SK-N-SH (cell line): ENCODE results near the gene SPG7. TPM values are rescaled to one million over a fixed set of nuclear protein-coding genes. Genes with fewer than 3 reads are reported as not detected.

Source experiments
- CTCF ChIA-PET: fragments of 300-600, 350-600 bp; formaldehyde crosslinking; extraction: SDS; loops from one replicate; lab custom pipeline; 2021; lab: Yijun Ruan, JAX
- POLR2A ChIA-PET: fragments of 350-600 bp; sonication (Branson Sonifier 250); formaldehyde crosslinking; extraction: SDS; loops from one replicate; lab custom pipeline; 2020; ENCODE audit warnings: antibody characterized with exemption, inconsistent platforms; lab: Yijun Ruan, JAX
- DNase-seq: peaks from one replicate; pipeline ENCODE4 v3.0.0; 2012
- H2AFZ ChIP-seq: fragments of 200-600 bp; sonication (generic); 2 replicates; pipeline ENCODE4 v1.8.1; 2016; ENCODE audit warnings: antibody characterized with exemption, mild to moderate bottlenecking, low read depth
- H3F3A ChIP-seq: fragments of 200-600 bp; sonication (generic); replicated peaks from 2 replicates; pipeline ENCODE3; 2016; ENCODE audit warnings: antibody characterized with exemption, mild to moderate bottlenecking; ENCODE audit not compliant: insufficient read depth
- H3K27ac ChIP-seq, 2 experiments: fragments of 200-500 bp in 1 of 2; fragments of 200-600 bp in 1 of 2; sonication (Bioruptor generic) in 1 of 2; sonication (generic), shearing (Covaris generic) in 1 of 2; 2 replicates each; pipeline versions ENCODE4 v1.5.1 to v1.6.1; 2014 to 2016; ENCODE audit warnings: low read depth in 2 of 2, inconsistent platforms in 1 of 2, low read length in 1 of 2, mild to moderate bottlenecking in 1 of 2, mixed read lengths in 1 of 2
- H3K27me3 ChIP-seq: fragments of 200-600 bp; sonication (generic), shearing (Covaris generic); 2 replicates; pipeline ENCODE4 v1.6.1; 2016; ENCODE audit warnings: mixed run types; ENCODE audit not compliant: insufficient read depth
- H3K36me3 ChIP-seq, 2 experiments: fragments of 200-500 bp in 1 of 2; fragments of 200-600 bp in 1 of 2; sonication (Bioruptor generic) in 1 of 2; sonication (generic) in 1 of 2; replicated peaks in 1 of 2; 2 replicates each; pipeline versions ENCODE3 to v1.5.1; 2014 to 2016; ENCODE audit warnings: low read length in 1 of 2, mild to moderate bottlenecking in 1 of 2; ENCODE audit not compliant: insufficient read depth in 2 of 2, control insufficient read depth in 1 of 2
- H3K4me1 ChIP-seq, 2 experiments: fragments of 200-500 bp in 1 of 2; fragments of 200-600 bp in 1 of 2; sonication (Bioruptor generic) in 1 of 2; sonication (generic), shearing (Covaris generic) in 1 of 2; 2 replicates each; pipeline versions ENCODE4 v1.5.1 to v1.6.1; 2014 to 2016; ENCODE audit warnings: low read depth in 1 of 2, low read length in 1 of 2, mixed run types in 1 of 2; ENCODE audit not compliant: insufficient read depth in 2 of 2, control insufficient read depth in 1 of 2
- H3K4me2 ChIP-seq: fragments of 200-600 bp; sonication (generic), shearing (Covaris generic); 2 replicates; pipeline ENCODE4 v1.6.1; 2017; ENCODE audit warnings: mixed run types
- H3K4me3 ChIP-seq, 2 experiments: fragments of 200-500 bp in 1 of 2; fragments of 200-600 bp in 1 of 2; sonication (Bioruptor generic) in 1 of 2; sonication (generic), shearing (Covaris generic) in 1 of 2; 2 replicates each; pipeline versions ENCODE4 v1.5.1 to v1.8.1; 2014 to 2016; ENCODE audit warnings: low read depth in 2 of 2, inconsistent platforms in 1 of 2, low read length in 1 of 2, mild to moderate bottlenecking in 1 of 2, mixed read lengths in 1 of 2, moderate library complexity in 1 of 2
- H3K79me2 ChIP-seq: fragments of 200-600 bp; sonication (generic); 2 replicates; pipeline ENCODE4 v1.8.1; 2017; ENCODE audit warnings: mild to moderate bottlenecking; ENCODE audit not compliant: insufficient read depth
- H3K9ac ChIP-seq: fragments of 200-600 bp; sonication (generic); 2 replicates; pipeline ENCODE4 v1.6.1; 2017; ENCODE audit warnings: mixed run types
- H3K9me2 ChIP-seq: fragments of 200-600 bp; sonication (generic); 2 replicates; pipeline ENCODE4 v1.6.1; 2017; ENCODE audit warnings: mixed run types
- H3K9me3 ChIP-seq: fragments of 200-600 bp; sonication (generic); 2 replicates; pipeline ENCODE4 v1.6.1; 2017; ENCODE audit warnings: mixed run types, mild to moderate bottlenecking, moderate library complexity
- H4K20me1 ChIP-seq: fragments of 200-600 bp; sonication (generic); 2 replicates; pipeline ENCODE4 v1.6.1; 2017; ENCODE audit warnings: mild to moderate bottlenecking, mixed run types; ENCODE audit not compliant: insufficient read depth
- EP300 ChIP-seq, 2 experiments: IDR thresholded peaks; 2 replicates each; pipeline versions ENCODE4 v1.4.0 to v1.6.1; 2012; ENCODE audit warnings: borderline replicate concordance in 1 of 2, low read depth in 1 of 2, low read length in 1 of 2
- EZH2phosphoT487 ChIP-seq: fragments of 200-600 bp; sonication (generic); IDR thresholded peaks from 2 replicates; pipeline ENCODE4 v1.6.1; 2017; ENCODE audit warnings: low read depth, mixed run types, mild to moderate bottlenecking, antibody characterized with exemption, moderate library complexity, borderline replicate concordance
- FOSL2 ChIP-seq: IDR thresholded peaks from 2 replicates; pipeline ENCODE4 v1.4.0; 2012; ENCODE audit warnings: low read depth, mild to moderate bottlenecking, moderate library complexity, borderline replicate concordance
- FOXJ3 ChIP-seq: sonication (generic); formaldehyde crosslinking; IDR thresholded peaks from 2 replicates; pipeline ENCODE4 v1.5.1; 2020; ENCODE audit warnings: mild to moderate bottlenecking, missing genetic modification reagents
- GATA2 ChIP-seq: sonication (generic); formaldehyde crosslinking; IDR thresholded peaks from 2 replicates; pipeline ENCODE4 v1.5.0; 2020; ENCODE audit warnings: mild to moderate bottlenecking, missing genetic modification reagents
- JUND ChIP-seq: IDR thresholded peaks from 2 replicates; pipeline ENCODE4 v1.4.0; 2012
- MEF2A ChIP-seq: IDR thresholded peaks from 2 replicates; pipeline ENCODE4 v1.4.0; 2012; ENCODE audit warnings: low read depth, borderline replicate concordance
- MXI1 ChIP-seq: IDR thresholded peaks from 2 replicates; pipeline ENCODE4 v1.6.1; 2012; ENCODE audit warnings: mild to moderate bottlenecking, low read depth, low read length, improper control_type of control experiment
- POLR2AphosphoS5 ChIP-seq: IDR thresholded peaks from 2 replicates; pipeline ENCODE4 v1.6.1; 2012; ENCODE audit warnings: low read depth, low read length
- RCOR1 ChIP-seq: fragments of 150-350 bp; IDR thresholded peaks from 2 replicates; pipeline ENCODE4 v1.6.1; 2017; ENCODE audit warnings: antibody characterized with exemption, low read length
- RFX5 ChIP-seq: IDR thresholded peaks from 2 replicates; pipeline ENCODE4 v1.6.1; 2012; ENCODE audit warnings: mild to moderate bottlenecking, improper control_type of control experiment, low read length
- SMC3 ChIP-seq: IDR thresholded peaks from 2 replicates; pipeline ENCODE4 v1.6.1; 2012; ENCODE audit warnings: low read depth, low read length, improper control_type of control experiment
- TCF12 ChIP-seq: IDR thresholded peaks from 2 replicates; pipeline ENCODE4 v1.4.0; 2012
- WGBS: methylation state at CpG from one replicate; pipeline ENCODE4 v1.1.6; 2017; ENCODE audit warnings: low lambda C conversion rate; 5-methylcytosine and 5-hydroxymethylcytosine counted together
- polyA plus RNA-seq, 3 experiments: library from polyadenylated mRNA; depleted of rRNA; stranded (reverse); fragments of >200 nt; gene quantifications; 2 replicates each; pipeline ENCODE4 v1.2.3, GENCODE V29; 2012
- TF ChIP-seq, protein P1 (sequence below): IDR thresholded peaks from 2 replicates; pipeline ENCODE4; 2012
- TF ChIP-seq, protein P2 (sequence below): IDR thresholded peaks from 2 replicates; pipeline ENCODE4 v1.4.0; 2012; ENCODE audit warnings: low read depth, borderline replicate concordance
- TF ChIP-seq, protein P3 (sequence below): IDR thresholded peaks from 2 replicates; pipeline ENCODE4 v1.6.1; 2012; ENCODE audit warnings: mild to moderate bottlenecking, low read depth, low read length, moderate library complexity

SPG7 gene
- polyA plus RNA-seq, 1 of the 3 experiments (the other 2 are of a cell fraction): 100 TPM

DNA sequence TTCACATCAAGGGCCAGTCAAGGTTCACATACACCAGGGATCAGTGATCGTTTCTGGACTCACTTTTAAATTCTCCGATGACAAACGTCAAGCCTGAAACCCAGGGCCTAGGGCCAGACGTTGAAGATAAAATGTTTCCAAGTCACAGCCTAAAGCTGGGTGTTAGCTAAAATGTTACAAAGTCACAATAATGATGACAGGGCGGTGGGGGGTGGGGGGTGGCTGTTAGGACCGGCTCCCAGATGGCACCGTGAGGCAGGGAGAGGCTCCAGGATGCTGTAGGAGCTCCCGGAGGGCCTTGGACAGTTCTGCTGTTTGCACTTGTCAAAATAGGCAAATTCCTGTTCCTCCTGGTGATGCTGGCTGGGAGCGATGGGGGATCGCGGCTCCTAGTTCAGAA, 35.9 kb downstream of the SPG7 start:
- Histone ChIP-seq H3K27me3 (no peaks in the 10 kb centered on the region), H2AFZ (no peak overlapping the region), H3K36me3 (peaks cover 24 to 56% of the 10 kb centered on the region in 2 experiments), H3K79me2 (no peaks in the 10 kb centered on the region; the same call in none of the 2 replicates), H3K4me3 (no peak overlapping the region), H4K20me1 (no peaks in the 10 kb centered on the region), H3F3A (peaks cover 4% of the 10 kb centered on the region), H3K9me2 (no peaks in the 10 kb centered on the region), H3K27ac (no peak overlapping the region), H3K9me3 (no peaks in the 10 kb centered on the region), H3K4me1 (no peaks in the 10 kb centered on the region), H3K4me2 (no peak overlapping the region), H3K9ac (no peak overlapping the region)
- POLR2A ChIA-PET: no interaction called here
- 83% methylated on average over 7 of the region's 11 CpGs for WGBS
- CTCF ChIA-PET: interaction anchor here (0.6 kb wide), 1 partner anchor 377 kb away, joined by 3 read pairs; no protein-coding TSS in a partner anchor
- TF ChIP-seq, protein P1, sequence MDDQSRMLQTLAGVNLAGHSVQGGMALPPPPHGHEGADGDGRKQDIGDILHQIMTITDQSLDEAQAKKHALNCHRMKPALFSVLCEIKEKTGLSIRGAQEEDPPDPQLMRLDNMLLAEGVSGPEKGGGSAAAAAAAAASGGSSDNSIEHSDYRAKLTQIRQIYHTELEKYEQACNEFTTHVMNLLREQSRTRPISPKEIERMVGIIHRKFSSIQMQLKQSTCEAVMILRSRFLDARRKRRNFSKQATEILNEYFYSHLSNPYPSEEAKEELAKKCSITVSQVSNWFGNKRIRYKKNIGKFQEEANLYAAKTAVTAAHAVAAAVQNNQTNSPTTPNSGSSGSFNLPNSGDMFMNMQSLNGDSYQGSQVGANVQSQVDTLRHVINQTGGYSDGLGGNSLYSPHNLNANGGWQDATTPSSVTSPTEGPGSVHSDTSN: no peak
- TF ChIP-seq MEF2A (no peak), EP300 (IDR thresholded peaks at IDR 0.05; ENCODE audit: borderline replicate concordance in 1 of 2, low read depth in 1 of 2, low read length in 1 of 2) (no peak), JUND (no peak), POLR2AphosphoS5 (no peak), TCF12 (no peak), MXI1 (no peak), SMC3 (no peak), RFX5 (no peak), EZH2phosphoT487 (no peak), RCOR1 (no peak), FOXJ3 (CRISPR knock-in tag) (no peak), GATA2 (no peak), FOSL2 (no peak)
- TF ChIP-seq, protein P2, sequence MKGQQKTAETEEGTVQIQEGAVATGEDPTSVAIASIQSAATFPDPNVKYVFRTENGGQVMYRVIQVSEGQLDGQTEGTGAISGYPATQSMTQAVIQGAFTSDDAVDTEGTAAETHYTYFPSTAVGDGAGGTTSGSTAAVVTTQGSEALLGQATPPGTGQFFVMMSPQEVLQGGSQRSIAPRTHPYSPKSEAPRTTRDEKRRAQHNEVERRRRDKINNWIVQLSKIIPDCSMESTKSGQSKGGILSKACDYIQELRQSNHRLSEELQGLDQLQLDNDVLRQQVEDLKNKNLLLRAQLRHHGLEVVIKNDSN: no peak
- TF ChIP-seq, protein P3, sequence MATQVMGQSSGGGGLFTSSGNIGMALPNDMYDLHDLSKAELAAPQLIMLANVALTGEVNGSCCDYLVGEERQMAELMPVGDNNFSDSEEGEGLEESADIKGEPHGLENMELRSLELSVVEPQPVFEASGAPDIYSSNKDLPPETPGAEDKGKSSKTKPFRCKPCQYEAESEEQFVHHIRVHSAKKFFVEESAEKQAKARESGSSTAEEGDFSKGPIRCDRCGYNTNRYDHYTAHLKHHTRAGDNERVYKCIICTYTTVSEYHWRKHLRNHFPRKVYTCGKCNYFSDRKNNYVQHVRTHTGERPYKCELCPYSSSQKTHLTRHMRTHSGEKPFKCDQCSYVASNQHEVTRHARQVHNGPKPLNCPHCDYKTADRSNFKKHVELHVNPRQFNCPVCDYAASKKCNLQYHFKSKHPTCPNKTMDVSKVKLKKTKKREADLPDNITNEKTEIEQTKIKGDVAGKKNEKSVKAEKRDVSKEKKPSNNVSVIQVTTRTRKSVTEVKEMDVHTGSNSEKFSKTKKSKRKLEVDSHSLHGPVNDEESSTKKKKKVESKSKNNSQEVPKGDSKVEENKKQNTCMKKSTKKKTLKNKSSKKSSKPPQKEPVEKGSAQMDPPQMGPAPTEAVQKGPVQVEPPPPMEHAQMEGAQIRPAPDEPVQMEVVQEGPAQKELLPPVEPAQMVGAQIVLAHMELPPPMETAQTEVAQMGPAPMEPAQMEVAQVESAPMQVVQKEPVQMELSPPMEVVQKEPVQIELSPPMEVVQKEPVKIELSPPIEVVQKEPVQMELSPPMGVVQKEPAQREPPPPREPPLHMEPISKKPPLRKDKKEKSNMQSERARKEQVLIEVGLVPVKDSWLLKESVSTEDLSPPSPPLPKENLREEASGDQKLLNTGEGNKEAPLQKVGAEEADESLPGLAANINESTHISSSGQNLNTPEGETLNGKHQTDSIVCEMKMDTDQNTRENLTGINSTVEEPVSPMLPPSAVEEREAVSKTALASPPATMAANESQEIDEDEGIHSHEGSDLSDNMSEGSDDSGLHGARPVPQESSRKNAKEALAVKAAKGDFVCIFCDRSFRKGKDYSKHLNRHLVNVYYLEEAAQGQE: no peak
- no peak for DNase-seq
